WERI-Rb-1 (cell line): ENCODE measurements around the gene STK40.
A peak's percentile ranks its signal among the peaks of the same experiment; 100 is the strongest.

ENCODE experiments used
- DNase-seq: peaks from one replicate; pipeline ENCODE4 v3.0.0-alpha.2; 2020
- H3K27ac ChIP-seq: fragments of 250-450 bp; sonication (Bioruptor Pico); 2 replicates; pipeline ENCODE4 v1.5.1; 2020; ENCODE audit warnings: mild to moderate bottlenecking, moderate library complexity
- H3K27me3 ChIP-seq: fragments of 250-450 bp; sonication (Bioruptor Pico); 2 replicates; pipeline ENCODE4 v1.5.1; 2021; ENCODE audit warnings: mild to moderate bottlenecking, low read depth, moderate library complexity; ENCODE audit not compliant: insufficient read depth, severe bottlenecking
- H3K36me3 ChIP-seq: fragments of 250-450 bp; sonication (Bioruptor Pico); 2 replicates; pipeline ENCODE4 v1.5.1; 2020; ENCODE audit warnings: mild to moderate bottlenecking, moderate library complexity
- H3K4me3 ChIP-seq: 2 replicates; pipeline ENCODE4 v1.5.1; 2011; ENCODE audit warnings: low read depth, mild to moderate bottlenecking, control low read depth, low read length
- H3K9me3 ChIP-seq: fragments of 250-450 bp; sonication (Bioruptor Pico); 2 replicates; pipeline ENCODE4 v1.5.1; 2021; ENCODE audit warnings: mild to moderate bottlenecking, moderate library complexity; ENCODE audit not compliant: severe bottlenecking
- CTCF ChIP-seq: IDR thresholded peaks from 2 replicates; pipeline ENCODE4 v1.5.1; 2011; ENCODE audit warnings: low read depth, mild to moderate bottlenecking, control low read depth, inconsistent platforms, low read length

Gene STK40

GRCh38 chr1:36400825-36401601 is 15.3 kb upstream of the STK40 start:
- no peaks in the 10 kb centered on the region for H3K9me3 ChIP-seq
- TF ChIP-seq CTCF: no peak
- no peaks in the 10 kb centered on the region for H3K27me3 ChIP-seq
- H3K27ac ChIP-seq: no peak overlapping the region
- no peak overlapping the region for H3K4me3 ChIP-seq
- DNase-seq: no peak
- H3K36me3 ChIP-seq: no peaks in the 10 kb centered on the region

- no peaks in the 10 kb centered on the region for H3K9me3 ChIP-seq
- H3K27me3 ChIP-seq: no peaks in the 10 kb centered on the region
- no peak for TF ChIP-seq CTCF
- H3K36me3 ChIP-seq: no peaks in the 10 kb centered on the region
- H3K27ac ChIP-seq: no peak overlapping the region
- H3K4me3 ChIP-seq: no peak overlapping the region
- no peak for DNase-seq
These were observed 14.7 kb upstream of the STK40 start for GRCh38 chr1:36400514-36400824.

GRCh38 chr1:36398370-36398977 is 12.8 kb upstream of the STK40 start:
- Histone ChIP-seq H3K9me3 (no peaks in the 10 kb centered on the region), H3K27me3 (no peaks in the 10 kb centered on the region), H3K36me3 (peaks cover 7% of the 10 kb centered on the region), H3K27ac (no peak overlapping the region; the same call in 1 of the 2 replicates), H3K4me3 (peak overlapping the region; percentile 82; the same call in 1 of the 2 replicates)
- no peak for TF ChIP-seq CTCF
- no peak for DNase-seq

- DNase-seq: peak; percentile 93
- Histone ChIP-seq H3K4me3 (peak within 1 kb of the TSS; percentile 82), H3K27me3 (no peaks in the 10 kb centered on the region), H3K9me3 (no peaks in the 10 kb centered on the region), H3K27ac (peak within 1 kb of the TSS; percentile 37), H3K36me3 (peaks cover 16% of the 10 kb centered on the region)
- no peak for TF ChIP-seq CTCF
These were observed 11.9 kb upstream of the STK40 start, which contains the start of gene LSM10 for GRCh38 chr1:36397378-36398230. LSM10 (minus strand) TSS chr1:36397908; CDS start chr1:36394129, 3,779 bp downstream.

- Histone ChIP-seq H3K27ac (peak overlapping the region; percentile 37; the same call in 1 of the 2 replicates), H3K4me3 (peak overlapping the region; percentile 82)
These were observed 11.3 kb upstream of the STK40 start for GRCh38 chr1:36397083-36397377.

More at GRCh38 chr1:36397083-36397377, 11.3 kb upstream of the STK40 start:
- H3K36me3 ChIP-seq: peaks cover 16% of the 10 kb centered on the region
- H3K27me3 ChIP-seq: no peaks in the 10 kb centered on the region
- no peak for DNase-seq
- no peak for TF ChIP-seq CTCF
- H3K9me3 ChIP-seq: no peaks in the 10 kb centered on the region
